22Rv1 (cell line): Measurements from ENCODE around the gene TMPRSS7.

Source experiments
- H3K27ac ChIP-seq: fragments of 450-650 bp; 2 replicates; pipeline ENCODE4 v1.5.1; 2017
- ZFX ChIP-seq: fragments of 450-650 bp; IDR thresholded peaks from 2 replicates; pipeline ENCODE4 v1.6.1; 2017; ENCODE audit warnings: antibody characterized with exemption, borderline replicate concordance
- TF ChIP-seq, protein P1 (sequence below): fragments of 450-650 bp; IDR thresholded peaks from 2 replicates; pipeline ENCODE4 v1.5.1; 2017; ENCODE audit warnings: mild to moderate bottlenecking

Gene TMPRSS7

DNA sequence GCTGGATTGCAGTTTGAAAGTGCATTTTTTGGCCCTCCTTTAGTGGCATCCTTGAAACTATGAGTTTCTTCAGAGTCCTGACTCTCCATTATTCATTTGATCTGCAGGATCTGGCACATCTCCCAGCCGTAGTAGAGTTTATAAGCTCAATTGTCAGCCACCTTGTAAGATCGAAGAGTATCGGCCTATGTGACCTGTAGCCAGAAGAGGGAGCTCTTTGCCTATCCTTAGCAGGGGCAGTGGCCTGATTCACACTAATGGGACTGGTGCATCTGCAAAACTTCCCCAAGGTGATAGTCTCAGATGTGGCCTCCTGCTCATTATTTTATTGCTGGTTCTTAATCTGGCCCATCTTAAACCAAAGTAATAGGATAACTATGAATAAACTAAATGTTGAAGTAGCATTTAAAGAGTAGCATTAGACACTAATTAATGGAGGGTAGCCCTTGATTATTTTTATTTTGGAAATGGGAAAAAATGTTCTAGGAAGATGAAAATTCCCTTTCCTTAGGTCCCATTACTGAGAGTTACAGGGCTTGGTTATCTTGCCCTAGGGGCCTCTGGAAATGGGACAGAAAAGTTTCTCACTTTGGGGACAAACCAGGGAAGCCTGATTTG is 77.4 kb downstream of the TMPRSS7 start:
- TF ChIP-seq, protein P1, sequence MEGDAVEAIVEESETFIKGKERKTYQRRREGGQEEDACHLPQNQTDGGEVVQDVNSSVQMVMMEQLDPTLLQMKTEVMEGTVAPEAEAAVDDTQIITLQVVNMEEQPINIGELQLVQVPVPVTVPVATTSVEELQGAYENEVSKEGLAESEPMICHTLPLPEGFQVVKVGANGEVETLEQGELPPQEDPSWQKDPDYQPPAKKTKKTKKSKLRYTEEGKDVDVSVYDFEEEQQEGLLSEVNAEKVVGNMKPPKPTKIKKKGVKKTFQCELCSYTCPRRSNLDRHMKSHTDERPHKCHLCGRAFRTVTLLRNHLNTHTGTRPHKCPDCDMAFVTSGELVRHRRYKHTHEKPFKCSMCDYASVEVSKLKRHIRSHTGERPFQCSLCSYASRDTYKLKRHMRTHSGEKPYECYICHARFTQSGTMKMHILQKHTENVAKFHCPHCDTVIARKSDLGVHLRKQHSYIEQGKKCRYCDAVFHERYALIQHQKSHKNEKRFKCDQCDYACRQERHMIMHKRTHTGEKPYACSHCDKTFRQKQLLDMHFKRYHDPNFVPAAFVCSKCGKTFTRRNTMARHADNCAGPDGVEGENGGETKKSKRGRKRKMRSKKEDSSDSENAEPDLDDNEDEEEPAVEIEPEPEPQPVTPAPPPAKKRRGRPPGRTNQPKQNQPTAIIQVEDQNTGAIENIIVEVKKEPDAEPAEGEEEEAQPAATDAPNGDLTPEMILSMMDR = peak; percentile 86
- TF ChIP-seq ZFX = no peak
- H3K27ac ChIP-seq = no peak overlapping the region

DNA sequence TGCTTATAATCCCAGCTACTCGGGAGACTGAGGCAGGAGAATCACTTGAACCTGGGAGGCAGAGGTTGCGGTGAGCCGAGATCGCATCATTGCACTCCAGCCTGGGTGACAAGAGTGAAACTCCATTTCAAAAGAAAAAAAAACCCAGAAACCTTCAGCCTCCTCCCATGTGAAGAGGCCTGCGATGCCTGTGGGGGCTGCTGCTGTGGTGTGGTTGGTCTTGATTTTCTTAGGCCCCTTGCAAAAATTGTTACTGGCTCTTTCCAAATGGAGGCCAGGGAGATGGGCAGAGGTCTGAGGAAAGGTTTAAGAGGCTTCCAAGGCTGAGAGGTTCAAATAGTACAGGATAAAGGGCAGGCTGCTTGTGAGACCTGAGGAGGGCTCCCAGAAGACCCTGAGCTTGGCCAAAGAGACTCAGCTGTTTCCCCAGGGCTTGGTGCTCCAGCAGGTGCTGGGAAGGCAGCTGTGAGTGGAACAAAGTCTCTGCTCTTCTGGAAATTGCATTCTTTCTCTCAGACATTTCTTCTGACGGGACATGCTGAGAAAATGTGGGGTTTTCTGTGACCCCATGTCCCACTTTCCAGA is 80.1 kb downstream of the TMPRSS7 start:
- H3K27ac ChIP-seq = no peak overlapping the region
- TF ChIP-seq, protein P1 = no peak
- no peak for TF ChIP-seq ZFX

DNA sequence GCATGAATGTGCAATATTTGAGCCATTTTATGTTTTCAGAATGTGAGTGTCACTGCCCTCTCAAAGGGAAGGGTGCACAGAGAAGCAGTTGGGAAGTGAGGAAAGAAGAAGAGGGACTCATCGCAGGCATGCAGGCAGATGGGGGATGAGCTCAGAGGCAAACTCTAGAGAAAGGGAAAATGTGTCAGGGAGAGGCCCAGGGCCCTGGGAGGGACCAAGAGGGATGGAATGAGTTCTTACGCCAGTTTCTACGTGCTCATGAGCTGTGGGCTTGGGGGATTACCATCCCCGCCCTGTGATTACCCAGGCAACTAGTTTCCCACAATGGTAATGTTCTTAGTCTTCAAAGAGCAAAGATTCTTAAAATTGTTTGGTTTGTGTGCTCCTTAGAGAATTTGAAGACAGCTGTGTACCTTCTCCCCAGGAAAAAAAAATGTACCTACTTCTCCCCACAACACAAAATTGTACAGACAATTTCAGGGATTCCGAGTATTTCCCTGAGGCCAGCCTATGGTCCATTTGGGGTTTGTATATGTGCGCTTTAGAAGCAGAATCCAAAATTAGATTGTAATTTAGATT is 80.7 kb downstream of the TMPRSS7 start:
- H3K27ac ChIP-seq = no peak overlapping the region
- no peak for TF ChIP-seq ZFX
- TF ChIP-seq, protein P1 = no peak

DNA sequence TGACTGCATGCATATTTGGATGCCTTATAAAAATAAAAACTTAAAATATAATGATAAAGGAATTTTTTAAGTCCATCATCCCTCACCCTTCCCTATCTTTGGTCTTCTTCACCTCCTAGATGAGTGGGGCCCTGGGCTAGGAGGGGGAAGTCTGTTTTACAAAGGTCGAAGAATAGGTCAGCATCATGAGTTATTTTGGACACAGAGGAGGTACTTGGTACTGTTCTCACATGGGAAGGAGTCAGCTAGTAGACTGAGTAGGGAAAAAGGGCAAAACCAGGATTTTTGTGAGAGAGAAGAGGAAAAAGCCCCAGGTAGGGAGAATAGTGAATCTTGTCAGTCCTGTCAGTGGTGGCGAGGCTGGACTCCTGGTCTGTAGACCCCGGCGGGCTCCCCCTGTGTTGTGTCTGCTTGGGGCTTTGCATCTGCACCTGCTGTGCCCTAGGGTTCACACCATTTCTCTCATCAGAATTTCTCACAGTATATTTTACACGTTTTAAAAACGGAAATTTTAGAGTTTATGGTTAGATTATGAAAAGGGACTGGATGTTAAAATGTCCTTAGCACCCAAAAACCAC is 81.4 kb downstream of the TMPRSS7 start:
- H3K27ac ChIP-seq = no peak overlapping the region
- TF ChIP-seq, protein P1 = no peak
- no peak for TF ChIP-seq ZFX

DNA sequence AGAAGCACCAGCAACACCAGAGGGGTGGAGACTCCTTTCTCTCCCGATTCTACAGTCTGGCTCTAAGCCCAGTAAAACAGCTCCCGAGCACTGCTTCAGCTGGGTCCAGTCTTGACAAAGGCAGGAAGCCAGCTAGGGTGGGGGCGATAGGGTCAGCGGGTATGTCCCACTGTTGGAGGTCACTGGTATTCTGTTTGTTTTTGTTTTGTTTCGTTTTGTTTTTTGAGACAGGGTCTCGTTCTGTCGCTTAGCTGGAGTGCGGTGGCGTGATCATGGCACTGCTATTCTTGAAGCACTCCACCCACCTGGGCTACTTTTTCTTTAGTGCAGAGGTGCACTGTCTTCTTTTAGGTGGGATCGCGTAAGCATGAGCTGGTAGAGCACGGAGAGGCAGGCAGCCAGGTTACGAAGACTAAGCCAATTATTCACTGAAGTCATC is 82.2 kb downstream of the TMPRSS7 start:
- no peak for TF ChIP-seq ZFX
- TF ChIP-seq, protein P1 = no peak
- H3K27ac ChIP-seq = no peak overlapping the region

DNA sequence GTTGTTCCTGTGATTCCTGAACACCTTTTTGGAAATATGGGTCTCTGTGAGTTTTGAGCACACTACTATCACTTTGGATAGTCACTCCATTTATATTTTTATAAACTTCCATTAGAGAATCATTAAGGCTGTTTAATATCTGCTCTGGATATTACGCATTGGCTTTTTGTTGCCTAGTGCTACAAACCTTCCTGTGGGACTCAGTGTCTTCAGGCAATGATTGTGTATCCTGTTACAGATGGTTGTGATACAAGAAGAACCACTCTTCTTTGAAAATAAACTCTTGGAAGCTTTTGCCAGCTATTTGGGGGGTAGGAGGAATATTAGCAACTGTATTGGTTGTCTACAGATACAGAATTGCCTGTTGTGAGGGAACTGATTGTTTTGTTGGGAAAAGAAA is 82.9 kb downstream of the TMPRSS7 start:
- no peak overlapping the region for H3K27ac ChIP-seq
- no peak for TF ChIP-seq ZFX
- TF ChIP-seq, protein P1 = no peak
